ENCODE data around the gene C9orf72.

C9orf72 gene

DNA sequence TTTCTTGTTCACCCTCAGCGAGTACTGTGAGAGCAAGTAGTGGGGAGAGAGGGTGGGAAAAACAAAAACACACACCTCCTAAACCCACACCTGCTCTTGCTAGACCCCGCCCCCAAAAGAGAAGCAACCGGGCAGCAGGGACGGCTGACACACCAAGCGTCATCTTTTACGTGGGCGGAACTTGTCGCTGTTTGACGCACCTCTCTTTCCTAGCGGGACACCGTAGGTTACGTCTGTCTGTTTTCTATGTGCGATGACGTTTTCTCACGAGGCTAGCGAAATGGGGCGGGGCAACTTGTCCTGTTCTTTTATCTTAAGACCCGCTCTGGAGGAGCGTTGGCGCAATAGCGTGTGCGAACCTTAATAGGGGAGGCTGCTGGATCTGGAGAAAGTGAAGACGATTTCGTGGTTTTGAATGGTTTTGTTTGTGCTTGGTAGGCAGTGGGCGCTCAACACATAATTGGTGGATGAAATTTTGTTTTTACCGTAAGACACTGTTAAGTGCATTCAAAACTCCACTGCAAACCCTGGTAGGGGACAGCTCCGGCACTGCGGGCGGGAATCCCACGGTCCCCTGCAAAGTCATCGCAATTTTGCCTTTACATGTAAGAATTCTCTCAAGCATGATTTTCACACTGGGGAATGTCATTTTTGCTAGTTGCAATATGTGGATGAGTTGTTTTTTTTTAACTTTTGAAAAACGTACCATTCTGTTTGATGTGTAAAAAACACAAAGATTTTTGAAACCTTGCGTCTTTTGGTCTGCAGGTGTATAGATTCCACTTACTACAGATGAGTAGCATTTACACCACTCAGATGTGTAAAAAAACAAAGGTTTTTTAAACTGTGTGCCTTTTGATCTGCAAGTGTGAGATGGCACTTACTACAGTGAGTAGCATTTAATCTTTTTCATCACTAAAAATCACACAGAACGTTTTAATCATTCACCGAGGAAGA is 631 bp upstream of the C9orf72 start:
- peak; percentile 82 to 95 for DNase-seq

DNA sequence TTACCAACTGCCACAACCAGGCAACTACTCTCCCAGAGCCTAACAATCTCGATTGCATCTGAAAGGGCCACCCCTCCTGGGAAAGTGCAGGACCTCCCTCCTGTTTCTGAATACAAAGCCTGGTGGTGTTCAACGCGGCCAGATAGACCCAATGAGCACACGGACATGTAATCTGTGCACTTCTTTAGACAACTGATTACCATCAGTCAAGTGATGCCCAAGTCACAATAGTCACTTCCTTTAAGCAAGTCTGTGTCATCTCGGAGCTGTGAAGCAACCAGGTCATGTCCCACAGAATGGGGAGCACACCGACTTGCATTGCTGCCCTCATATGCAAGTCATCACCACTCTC is 739 bp downstream of the C9orf72 start:
- DNase-seq, result peak in 1 of 2 experiments; percentile 14

DNA sequence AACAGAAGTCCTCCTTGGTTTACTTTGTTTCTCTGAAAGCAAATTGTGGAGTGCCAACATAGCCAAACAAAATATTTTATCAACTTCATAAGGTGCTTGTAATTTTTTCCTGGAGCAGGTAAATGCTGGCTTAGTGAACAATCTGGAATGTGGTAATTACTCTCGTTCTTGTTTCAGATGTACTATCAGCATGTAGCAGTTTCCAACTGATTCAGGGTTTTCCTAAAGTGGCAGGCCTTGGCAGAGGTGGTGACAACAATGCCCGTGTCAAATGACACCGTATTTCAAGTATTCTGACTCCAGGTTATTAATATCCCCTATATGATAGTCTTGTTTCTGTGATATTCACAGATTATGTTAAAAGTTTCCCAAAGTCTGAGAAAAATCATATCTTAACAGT is 1.2 kb downstream of the C9orf72 start:
- no peak for DNase-seq

DNA sequence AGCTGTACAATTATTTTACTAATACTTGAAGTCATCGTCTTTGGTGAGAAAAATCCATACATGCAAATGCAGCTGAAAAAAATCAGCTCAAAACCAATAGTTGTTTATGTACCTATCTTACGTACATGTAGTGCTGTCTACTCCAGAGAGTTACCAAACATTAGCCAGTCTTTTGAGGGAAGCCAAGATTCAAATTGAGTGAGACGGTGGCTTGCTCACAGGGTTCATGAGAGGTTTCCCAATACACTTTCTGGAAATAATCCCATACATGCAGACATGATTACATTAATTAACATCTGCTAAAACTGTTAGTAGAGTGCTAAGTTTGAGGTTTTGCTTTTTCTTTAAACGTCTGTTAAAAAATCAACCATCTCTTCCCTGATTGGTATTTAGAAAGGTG is 2.3 kb downstream of the C9orf72 start:
- DNase-seq, result no peak

DNA sequence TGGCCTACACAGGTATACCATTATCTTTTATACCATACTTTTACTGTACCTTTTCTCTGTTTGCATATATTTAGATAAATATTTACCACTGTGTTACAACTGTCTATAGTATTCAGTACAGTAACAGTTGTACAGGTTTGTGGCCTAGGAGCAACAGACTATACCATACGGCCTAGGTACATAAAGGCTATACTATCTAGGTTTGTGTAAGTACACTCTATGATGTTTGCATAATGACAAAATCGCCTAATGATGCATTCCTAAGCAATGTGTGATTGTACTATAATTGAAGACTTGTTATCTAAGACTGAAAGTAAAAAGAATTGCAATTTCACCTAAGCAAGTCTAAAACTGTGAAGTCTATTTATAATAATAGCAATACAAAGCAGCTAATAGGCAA is 3.9 kb downstream of the C9orf72 start:
- DNase-seq, result no peak

DNA sequence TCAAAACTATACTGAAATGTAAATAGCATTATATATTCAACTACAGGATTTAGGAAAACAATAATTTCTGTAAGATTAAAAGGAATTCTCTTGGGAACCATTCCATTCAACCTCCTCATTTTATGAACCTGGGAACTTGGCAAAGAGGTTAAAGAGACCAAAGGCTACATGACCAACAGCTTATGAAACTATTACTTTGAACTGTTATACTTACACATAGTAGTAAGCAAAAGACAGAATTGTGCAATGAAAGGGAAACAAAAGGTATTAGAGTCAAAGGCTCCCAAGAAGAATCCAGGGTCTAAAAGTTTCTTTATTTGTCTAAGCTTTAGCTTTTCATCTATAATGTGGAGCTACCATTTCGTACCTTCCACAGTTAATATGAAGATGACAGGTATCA is 7.2 kb downstream of the C9orf72 start:
- no peak for DNase-seq

DNA sequence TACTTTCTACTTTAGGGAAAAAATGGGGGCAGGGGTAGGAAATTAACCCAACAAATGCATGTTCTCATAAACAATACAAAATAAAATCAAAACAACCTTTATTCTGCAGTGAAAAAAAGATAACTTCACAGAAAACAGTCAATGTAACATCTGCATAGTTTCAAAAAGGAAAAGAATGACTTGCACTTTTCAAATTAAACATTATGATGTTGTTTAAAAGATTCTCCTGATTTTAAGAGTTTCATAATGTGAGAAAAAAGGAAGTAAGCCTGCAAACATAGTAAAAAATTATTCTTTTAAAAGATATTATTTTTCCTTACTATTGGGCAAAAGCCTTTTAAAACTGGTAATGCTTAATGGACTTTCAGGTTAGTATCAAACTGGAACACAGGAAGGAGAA is 7.6 kb downstream of the C9orf72 start:
- no peak for DNase-seq

DNA sequence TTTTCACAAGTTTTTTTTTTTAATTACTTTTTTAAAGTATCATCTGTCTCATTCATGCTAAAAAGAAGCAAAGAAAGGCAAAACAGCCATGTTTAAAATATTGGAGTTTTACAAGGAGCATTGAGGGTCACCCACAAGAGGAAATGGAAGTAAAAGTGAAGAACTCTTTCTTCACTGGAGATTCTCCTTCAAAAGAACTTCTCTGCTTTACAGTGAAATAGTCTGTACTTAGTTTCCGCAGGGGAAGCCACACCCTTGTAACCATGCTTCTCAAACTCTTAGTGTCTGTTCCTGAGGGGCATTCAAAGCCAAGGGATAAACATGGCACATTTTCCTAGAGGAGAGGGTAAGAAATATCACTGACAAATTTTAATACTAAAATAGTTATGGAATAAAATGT is 8.6 kb downstream of the C9orf72 start:
- DNase-seq, result no peak

DNA sequence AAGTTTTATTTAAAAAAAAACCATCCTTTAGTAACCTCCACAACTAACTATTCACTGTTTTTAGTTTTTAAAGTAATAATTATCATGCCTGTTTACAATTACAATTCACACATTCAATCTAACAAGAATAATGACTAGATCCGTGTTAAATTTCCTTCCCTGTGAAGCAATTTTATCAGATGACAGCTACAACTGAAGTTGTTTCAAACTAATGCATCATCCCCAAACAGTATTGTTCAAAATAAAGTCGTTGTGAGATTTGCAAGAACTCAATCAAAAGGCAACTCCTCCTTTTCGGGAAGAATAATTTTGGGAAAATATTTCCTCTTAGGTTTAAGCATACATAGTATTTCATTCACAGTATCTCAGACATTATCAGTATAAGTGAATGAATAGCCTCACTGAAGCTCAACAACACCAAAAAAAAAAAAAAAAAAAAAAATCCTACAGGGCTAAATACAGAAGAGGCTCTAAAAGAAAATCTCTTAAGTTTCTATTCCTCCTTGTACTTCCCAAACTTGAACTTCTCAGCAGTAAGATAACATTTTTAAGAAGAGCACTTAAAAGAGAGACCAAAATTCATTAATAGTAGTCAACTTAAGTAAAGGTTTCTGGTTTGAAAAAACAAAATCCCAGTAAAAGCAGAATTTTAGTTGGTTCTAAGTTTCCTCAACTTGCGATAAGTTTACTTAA is 9.4 kb downstream of the C9orf72 start:
- no peak for DNase-seq

DNA sequence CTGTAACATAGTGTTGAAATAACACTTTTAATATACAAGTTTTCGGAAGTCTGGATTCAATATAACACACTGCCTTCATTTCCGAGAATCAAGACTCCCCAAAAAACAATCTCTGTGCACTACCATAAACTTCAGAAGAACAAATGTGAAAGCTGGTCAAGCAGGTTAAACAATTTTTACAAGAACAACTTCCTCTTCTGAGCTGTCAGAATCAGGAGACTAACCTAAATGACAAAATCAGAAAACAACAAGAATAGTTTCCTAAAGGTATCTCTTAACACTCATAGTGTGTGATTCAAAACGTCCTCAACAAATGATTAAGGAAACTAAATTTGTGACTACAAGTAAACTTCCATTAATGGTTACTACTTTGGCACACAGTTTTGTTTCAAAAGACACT is 11.6 kb downstream of the C9orf72 start:
- no peak for DNase-seq

DNA sequence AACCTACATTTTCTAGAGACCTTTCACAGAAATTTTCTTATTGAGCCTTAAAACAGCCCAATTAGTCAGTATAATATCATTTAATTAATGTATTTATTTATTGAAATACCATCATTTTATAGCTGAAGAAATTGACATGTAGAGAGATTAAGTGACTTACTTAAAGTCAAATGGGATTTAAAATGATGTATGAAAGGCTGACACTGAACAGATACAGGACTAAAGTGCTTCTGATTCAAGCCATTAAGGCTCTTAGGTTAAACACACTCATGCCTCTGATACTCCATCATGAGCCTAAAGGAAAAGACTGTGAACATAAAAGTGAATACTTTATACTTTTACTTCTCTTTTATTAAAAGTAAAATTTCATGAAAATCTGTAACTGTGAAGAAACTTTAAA is 12.8 kb downstream of the C9orf72 start:
- DNase-seq, result no peak

DNA sequence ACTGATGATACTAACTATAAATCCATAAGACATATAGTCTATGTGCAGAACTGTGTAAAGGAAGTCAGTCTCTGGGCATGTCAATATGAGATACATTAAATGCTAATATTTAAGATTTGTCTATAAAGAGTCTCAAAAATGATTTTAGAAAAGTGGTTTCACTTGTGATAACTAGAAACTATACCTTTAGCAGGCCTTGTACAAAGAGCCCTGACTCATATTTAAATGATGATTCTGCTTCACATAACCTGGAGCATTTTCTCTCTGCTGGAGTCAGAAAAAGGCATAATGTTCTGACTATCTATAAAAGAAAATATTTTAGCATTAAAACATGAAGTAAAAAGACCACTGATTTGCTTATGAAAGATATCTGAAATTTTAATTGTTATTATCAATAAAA is 15.0 kb downstream of the C9orf72 start:
- DNase-seq, result no peak

DNA sequence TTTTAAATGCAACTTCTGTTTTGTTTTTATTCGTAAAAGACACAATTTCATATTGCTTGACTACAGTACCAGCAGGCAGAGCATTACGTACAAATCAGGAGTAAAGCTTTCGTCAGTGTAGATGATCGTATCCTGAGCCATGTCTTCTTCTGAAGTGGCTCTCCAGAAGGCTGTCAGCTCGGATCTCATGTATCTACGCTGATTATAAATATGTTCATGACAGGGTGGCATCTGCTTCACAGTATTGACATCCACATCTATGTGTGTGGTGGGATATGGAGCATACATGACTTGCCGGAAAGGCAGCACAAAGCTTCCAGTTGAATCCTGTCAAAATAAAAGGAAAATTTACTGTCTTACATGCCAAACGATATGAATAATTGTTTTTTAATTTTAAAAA is 16.8 kb downstream of the C9orf72 start:
- DNase-seq, result no peak

DNA sequence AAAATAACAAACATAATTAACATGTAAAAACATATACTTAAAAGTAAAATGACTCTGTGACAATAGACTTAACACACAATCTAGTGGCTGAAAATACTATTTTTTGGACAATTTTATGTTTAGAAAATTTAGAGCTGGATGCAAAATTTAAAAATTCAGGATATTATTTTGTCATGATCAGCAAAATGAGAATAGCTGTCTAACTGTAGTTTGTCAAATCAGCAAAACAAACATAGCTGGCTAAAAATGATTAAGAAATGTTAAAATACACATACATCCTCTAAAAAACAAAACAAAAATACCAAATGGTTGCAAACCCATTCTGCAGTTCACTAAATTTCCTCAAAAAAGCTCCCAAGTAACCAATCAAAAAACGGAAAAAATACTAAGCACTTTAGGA is 18.6 kb downstream of the C9orf72 start:
- no peak for DNase-seq

DNA sequence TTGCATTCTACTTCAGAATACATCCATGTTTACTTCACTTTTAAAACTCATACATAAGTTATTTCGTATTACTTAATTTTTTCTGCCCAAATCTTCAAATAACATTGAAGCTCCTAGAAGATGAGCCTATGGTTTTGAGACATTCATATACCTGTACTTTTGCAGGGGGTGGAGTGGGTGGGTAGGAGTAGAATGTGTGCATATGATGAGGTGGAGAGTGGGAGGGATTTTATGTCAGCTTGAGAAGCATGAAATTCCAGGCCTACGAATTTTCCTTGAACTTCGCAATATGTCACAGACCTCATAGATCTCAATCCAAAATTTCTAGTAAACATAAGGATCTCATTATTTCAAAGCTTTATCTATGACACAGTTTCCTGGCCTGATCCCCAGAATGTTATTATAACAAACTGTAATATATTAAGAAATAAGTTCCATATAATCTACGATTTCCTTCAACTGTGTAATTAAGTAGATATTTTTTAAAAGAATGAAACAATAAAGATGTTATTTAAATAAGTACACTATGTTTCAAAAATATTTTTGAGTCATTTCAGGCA is 24.0 kb downstream of the C9orf72 start:
- no peak for DNase-seq

DNA sequence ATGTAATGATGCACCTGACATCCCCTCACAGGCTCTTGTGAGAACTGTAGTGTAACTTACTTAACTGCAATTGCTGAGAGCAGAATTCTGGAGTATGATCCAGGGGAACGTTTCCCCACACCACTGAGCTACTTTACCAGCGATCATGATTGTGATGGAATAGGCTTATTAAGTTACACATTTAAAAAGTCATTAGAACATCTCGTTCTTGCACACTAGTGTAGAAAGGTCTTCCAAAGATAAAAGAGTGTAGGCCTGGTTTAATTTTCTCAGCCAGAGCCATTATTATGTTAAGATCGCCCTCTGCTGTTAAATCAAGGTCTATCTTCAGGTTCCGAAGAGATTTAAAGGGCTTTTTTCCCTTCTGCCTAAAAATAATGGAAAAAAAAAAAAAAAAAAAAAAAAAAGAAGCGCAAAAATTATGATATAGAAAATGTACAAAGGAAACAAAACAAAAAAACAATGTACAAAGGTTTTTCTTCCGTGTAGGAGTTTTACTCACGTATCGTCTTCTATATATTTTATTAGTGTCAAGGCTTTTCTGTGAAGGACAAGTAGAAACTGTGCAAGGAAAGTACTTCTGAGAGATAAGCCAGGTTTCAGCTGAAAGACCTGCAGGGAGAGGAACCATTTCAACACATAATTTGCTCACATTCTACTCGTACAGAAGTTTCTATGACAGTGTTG is 25.1 kb downstream of the C9orf72 start:
- peak in 1 of 2 experiments; percentile 12 for DNase-seq

DNA sequence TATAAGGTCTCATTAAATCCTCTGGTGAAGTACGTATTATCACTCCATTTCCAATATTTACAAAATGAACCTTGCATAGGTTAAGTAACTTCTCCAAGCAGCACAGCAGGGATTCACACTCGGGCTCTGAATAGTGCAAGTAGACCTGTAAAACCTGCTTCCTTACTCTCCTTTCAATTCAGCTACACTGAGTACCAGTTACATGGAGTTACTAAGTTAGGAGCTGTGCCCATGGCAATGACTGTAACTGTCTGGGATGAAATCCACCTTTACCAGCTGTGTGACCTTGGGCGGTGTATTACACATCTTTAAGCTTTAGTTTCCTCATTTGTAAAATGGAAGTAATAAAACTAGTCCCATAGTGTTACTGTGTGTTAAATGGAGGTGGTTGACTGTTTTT is 27.8 kb downstream of the C9orf72 start:
- DNase-seq, result no peak

DNA sequence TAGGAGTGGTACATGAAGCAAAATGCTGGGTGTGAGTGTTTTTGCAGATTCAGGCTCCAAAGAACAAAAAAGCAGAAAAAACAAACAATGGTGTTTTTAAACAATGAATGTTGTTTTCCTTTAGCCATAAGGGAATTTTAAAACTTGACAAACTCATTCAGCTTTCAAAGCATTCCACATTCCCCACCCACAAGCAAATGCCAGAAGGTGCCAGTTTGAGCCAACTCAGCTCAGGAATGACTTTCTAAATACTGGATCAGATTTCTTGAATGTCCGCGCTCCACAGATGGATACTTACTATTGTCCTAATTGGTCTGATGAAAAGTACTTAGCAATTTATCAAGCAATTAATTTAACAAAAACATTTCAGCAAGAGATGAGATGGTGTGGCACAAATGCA is 30.8 kb downstream of the C9orf72 start:
- no peak for DNase-seq

DNA sequence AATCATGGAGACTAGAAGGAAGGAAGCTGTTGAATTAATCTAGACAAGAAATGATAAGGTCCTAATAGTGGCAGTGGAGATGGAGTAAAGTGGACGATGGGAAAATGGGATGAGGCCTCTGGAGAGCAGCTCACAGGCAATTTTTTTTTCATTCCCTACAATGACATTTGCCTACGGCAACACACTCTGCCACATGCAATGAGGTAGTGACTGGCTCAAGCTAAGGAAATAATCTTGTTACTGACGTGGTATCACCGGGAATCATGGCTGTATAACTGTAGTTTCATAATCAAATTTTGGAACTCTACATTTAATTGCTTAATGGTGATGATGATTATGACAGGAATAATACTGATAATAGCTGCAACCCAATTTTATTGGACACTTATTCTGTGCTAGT is 31.5 kb downstream of the C9orf72 start:
- no peak for DNase-seq

DNA sequence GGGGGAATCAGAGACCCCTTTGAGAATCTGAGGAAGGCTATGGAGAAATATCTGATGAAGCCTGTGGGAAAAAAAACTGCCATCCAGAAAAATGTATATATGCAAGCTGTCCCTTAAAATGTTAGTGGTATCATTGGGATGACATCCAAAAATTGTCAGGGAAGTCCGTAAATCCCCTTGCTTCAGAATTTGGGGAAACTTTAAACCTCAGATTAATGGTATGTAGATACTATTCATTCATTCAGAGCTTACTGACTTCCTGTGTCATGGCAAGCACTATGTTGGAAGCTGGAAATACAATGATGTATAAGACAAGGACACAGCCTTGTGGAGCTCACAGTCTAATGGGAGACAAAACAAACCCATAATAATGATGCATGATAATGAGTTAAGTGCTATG is 32.8 kb downstream of the C9orf72 start:
- no peak for DNase-seq

DNA sequence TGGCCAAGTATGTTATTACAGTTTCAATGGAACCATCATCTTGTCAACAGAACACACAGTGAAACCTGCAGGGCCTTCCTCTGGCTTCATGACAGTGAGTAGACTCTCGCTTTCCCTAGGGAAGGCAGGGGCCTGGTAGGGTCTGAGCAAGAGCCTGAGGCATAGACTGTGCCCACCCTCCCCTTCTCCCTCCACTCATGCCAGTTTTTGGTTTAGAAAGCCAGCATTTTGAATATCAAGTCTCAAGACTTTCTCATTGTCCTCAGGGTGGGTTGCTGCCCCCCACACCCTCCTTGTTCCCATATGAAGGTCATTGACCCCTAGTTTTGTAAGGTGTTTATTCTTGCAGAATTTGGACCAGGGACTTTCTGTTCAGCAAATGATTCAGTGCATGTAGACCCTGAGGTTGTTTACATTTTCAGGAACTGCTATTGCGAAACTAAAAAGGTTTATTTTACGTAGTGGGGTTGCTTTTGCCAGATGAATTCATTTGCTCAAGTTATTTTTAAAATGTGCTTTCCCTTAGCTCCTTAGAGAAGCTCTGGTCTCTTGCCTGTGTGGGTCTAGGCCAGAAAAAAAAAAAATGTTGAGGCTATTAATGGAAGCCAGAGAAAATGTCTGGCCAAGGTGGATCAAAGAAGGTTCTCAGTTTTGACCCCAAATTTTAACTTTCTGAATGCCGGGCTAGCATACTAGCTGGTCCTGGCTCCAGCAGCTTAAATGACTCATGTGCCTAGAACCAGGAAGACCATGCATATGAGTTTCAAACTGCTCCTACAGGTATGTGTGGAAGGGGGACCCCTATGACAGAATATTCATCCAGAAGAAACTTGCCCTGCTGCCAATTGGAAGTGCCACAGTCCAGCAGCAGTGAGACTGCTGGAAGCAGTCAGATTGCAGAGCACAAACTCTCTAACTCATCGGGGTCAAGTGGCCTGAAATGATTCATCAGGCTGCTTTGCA is 33.5 kb downstream of the C9orf72 start:
- no peak for DNase-seq

DNA sequence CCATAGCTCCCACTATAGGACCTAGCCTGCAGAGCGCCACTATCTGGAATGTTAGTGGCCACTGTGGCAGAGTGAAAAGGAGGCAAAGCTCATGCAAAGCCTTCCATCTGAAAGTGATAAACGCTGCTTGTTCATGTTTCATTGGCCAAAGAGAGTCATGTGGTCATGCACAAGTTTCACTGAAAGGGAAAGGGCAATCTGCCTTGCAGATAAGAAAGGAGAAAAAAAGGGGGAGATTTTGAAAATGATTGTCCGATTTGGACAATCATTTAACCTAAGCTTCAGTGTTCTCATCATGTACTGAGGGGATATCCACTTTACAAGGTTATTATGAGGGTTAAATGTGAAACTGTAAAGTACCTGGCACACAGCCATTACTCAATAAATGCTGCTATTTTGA is 34.6 kb downstream of the C9orf72 start:
- no peak for DNase-seq

Data from SW 1271 (cell line).